NCI-H187 treated with DMSO at 0.1 percent for 48 hours (cell line): ENCODE results near the gene GOLGA6C.
"Not testable (repeated sequence)": the region's sequence is repeated elsewhere in the genome, so short reads cannot be mapped to it uniquely, and the experiment has no call there.

ENCODE experiments used
- DNase-seq: peaks from one replicate; lab custom pipeline; 2025; lab: John Stamatoyannopoulos, UW

The GOLGA6C gene

DNA sequence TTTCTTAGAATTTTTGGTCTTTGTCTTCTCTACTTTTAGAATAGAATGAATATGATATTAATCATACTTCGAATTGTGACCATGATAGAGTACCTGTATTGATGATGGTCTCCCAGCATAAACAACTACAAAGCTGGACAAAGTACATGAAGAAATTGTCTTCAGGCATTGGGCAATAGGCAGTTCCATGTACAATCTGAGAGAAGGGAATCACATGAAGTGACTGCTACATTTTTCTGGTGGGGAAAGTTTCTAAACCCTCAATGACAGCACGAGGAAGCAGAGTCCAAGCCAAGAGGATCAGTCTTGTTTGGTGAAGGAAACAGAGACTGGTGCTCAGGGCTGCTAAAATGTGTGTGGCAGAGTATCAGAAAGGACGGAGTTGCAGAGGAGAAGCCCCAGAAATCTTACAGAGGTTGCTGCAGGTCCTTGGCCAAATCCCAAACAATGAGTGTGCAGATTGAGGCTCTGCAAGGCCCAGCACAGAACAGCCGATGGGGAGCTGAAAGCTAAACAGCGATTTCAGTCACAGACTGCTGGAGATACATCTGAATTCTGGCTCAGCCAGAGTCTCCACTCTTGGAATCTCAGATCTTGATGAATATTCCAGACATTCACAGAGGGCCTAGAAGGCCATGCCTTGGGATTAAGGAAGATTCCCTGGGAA lies 61.2 kb downstream of the GOLGA6C start:
- not testable (repeated sequence) for DNase-seq
